Measurements from ENCODE around the gene SSR2. TPM values are rescaled to one million over a fixed set of nuclear protein-coding genes. Genes with fewer than 3 reads are reported as not detected.

SSR2 gene
- total RNA-seq, 2 donors from 2014 or later = 193 TPM

DNA sequence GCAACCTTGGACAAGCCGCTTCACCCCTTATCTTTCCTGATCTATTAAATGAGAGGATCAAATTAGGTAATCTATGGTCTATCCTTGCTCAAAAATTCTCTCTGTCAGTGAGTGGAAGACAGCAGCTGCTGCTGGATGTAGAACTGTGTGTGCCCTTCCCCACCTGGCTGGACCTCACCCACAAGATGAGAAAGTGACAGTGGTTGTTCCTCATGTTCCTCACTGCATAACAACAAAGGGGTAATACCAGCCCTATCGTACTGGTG is 16.9 kb downstream of the SSR2 start:
- Mint-ChIP-seq H3K4me3 (no peak overlapping the region), H3K27ac (no peak overlapping the region), H3K9me3 (no peaks in the 10 kb centered on the region), H3K4me1 (peaks cover 8% of the 10 kb centered on the region), H3K27me3 (ENCODE audit: insufficient read depth) (no peaks in the 10 kb centered on the region), H3K36me3 (ENCODE audit: low read depth) (peaks cover 13% of the 10 kb centered on the region)
- H3K4me1 ChIP-seq (ENCODE audit: control insufficient read depth, insufficient read depth, low read length) = peaks cover 4% of the 10 kb centered on the region
- TF ChIP-seq, protein P1, sequence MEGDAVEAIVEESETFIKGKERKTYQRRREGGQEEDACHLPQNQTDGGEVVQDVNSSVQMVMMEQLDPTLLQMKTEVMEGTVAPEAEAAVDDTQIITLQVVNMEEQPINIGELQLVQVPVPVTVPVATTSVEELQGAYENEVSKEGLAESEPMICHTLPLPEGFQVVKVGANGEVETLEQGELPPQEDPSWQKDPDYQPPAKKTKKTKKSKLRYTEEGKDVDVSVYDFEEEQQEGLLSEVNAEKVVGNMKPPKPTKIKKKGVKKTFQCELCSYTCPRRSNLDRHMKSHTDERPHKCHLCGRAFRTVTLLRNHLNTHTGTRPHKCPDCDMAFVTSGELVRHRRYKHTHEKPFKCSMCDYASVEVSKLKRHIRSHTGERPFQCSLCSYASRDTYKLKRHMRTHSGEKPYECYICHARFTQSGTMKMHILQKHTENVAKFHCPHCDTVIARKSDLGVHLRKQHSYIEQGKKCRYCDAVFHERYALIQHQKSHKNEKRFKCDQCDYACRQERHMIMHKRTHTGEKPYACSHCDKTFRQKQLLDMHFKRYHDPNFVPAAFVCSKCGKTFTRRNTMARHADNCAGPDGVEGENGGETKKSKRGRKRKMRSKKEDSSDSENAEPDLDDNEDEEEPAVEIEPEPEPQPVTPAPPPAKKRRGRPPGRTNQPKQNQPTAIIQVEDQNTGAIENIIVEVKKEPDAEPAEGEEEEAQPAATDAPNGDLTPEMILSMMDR (conservative IDR thresholded peaks at IDR 0.05) = no peak
- H3K27me3 ChIP-seq (ENCODE audit: control insufficient read depth, insufficient read depth, low read length, poor library complexity, severe bottlenecking) = no peaks in the 10 kb centered on the region
- H3K27ac ChIP-seq (ENCODE audit: low read depth, low read length) = no peak overlapping the region
- WGBS, 2 experiments (ENCODE audit: insufficient coverage in 1 of 2, insufficient read length in 1 of 2) = 47% methylated on average over 2 of the region's 2 CpGs; no CpG with 5 or more reads in 1 of the 2 experiments
- H3K9me3 ChIP-seq (ENCODE audit: control insufficient read depth, low read length) = no peaks in the 10 kb centered on the region
- H3K36me3 ChIP-seq (ENCODE audit: control insufficient read depth, insufficient read depth, low read length) = peaks cover 11% of the 10 kb centered on the region
- H3K9ac ChIP-seq (ENCODE audit: extremely low read depth, low read length, poor library complexity, severe bottlenecking) = no peak overlapping the region
- H3K4me3 ChIP-seq (ENCODE audit: low read length) = no peak overlapping the region
- DNase-seq = no peak

DNA sequence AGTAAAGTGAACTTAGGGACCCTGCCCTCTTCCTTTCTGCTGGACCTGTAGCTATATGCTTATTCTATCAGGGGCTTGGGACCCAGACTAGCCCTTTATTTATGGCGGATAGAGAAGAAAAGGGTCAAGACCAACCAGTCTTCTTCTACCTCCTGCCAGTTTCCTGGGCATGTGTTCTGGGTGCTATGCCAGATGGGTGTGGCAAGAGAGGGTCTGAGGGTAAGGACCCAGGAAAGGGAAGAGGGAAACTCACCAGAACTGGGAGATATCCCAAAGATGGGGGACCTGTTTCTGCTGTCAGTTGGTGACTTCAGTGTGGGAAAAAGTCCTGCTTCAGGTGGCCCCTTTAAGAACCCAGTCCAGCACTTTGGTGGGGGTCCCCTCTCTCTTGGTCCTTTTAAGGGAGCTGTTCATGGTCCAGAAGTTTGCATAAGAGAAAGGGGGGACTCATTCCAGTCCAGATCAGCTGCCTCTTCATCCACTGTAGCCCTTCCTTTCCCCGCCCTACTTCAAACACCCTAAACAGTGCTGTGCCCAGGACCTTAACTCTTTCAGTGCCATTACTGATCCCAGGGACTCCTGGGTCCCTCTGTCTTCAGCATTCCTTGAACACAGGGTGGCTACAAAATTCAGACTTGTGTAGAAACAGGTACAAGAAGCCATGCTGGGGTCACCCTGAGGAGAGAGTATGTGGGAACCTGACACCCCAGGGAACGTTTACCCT is 18.4 kb downstream of the SSR2 start:
- TF ChIP-seq, protein P1 (conservative IDR thresholded peaks at IDR 0.05) = no peak

DNA sequence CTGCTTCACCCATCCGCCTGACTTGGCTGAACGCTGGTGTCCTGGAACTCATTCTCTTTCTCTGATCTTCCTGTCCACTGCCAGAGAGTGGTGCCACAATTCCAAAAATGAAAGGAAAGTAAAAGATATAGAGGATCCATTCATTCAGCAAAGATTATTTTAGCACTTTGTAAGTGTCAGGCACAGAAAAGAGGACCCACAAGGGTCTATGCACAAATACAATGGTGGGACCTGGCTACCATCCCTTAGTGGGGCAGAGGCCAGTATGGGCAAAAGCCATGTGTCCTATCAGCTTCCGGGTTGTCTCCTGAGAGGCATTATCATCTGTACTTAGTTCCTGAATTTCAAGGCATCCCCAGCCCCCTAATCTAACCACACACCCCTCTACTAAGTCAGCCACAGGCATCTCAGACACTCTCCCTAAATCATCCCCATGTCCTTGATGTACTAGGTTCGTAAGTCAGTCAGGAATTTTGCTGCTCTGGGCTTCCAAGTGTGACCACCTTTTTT is 19.0 kb downstream of the SSR2 start:
- TF ChIP-seq, protein P1 (conservative IDR thresholded peaks at IDR 0.05) = no peak
- Histone ChIP-seq H3K27me3 (ENCODE audit: control insufficient read depth, insufficient read depth, low read length, poor library complexity, severe bottlenecking) (no peaks in the 10 kb centered on the region), H3K4me3 (ENCODE audit: low read length) (no peak overlapping the region), H3K9ac (ENCODE audit: extremely low read depth, low read length, poor library complexity, severe bottlenecking) (no peak overlapping the region), H3K9me3 (ENCODE audit: control insufficient read depth, low read length) (no peaks in the 10 kb centered on the region), H3K27ac (ENCODE audit: low read depth, low read length) (no peak overlapping the region), H3K4me1 (ENCODE audit: control insufficient read depth, insufficient read depth, low read length) (peaks cover 4% of the 10 kb centered on the region), H3K36me3 (ENCODE audit: control insufficient read depth, insufficient read depth, low read length) (peaks cover 1% of the 10 kb centered on the region)
- Mint-ChIP-seq H3K4me3 (no peak overlapping the region), H3K9me3 (no peaks in the 10 kb centered on the region), H3K36me3 (ENCODE audit: low read depth) (peaks cover 2% of the 10 kb centered on the region), H3K4me1 (peaks cover 8% of the 10 kb centered on the region), H3K27me3 (ENCODE audit: insufficient read depth) (no peaks in the 10 kb centered on the region), H3K27ac (no peak overlapping the region)
- no peak for DNase-seq
- 93 to 96% methylated on average over 3 to 4 of the region's 4 CpGs for WGBS, 2 experiments (ENCODE audit: insufficient coverage in 1 of 2, insufficient read length in 1 of 2)

More for the DNA sequence above, 18.4 kb downstream of the SSR2 start:
- peaks cover 8% of the 10 kb centered on the region for H3K4me1 Mint-ChIP-seq
- no peak overlapping the region for H3K27ac ChIP-seq (ENCODE audit: low read depth, low read length)
- H3K9me3 ChIP-seq (ENCODE audit: control insufficient read depth, low read length) = no peaks in the 10 kb centered on the region
- 77 to 88% methylated on average over 3 of the region's 3 CpGs for WGBS, 2 experiments (ENCODE audit: insufficient coverage in 1 of 2, insufficient read length in 1 of 2)
- H3K9ac ChIP-seq (ENCODE audit: extremely low read depth, low read length, poor library complexity, severe bottlenecking) = no peak overlapping the region
- peaks cover 4% of the 10 kb centered on the region for H3K36me3 ChIP-seq (ENCODE audit: control insufficient read depth, insufficient read depth, low read length)
- H3K36me3 Mint-ChIP-seq (ENCODE audit: low read depth) = peaks cover 7% of the 10 kb centered on the region
- no peaks in the 10 kb centered on the region for H3K27me3 Mint-ChIP-seq (ENCODE audit: insufficient read depth)
- no peak overlapping the region for H3K27ac Mint-ChIP-seq
- no peaks in the 10 kb centered on the region for H3K9me3 Mint-ChIP-seq
- H3K4me3 ChIP-seq (ENCODE audit: low read length) = no peak overlapping the region
- DNase-seq = no peak
- H3K4me3 Mint-ChIP-seq = no peak overlapping the region
- H3K4me1 ChIP-seq (ENCODE audit: control insufficient read depth, insufficient read depth, low read length) = peaks cover 4% of the 10 kb centered on the region
- no peaks in the 10 kb centered on the region for H3K27me3 ChIP-seq (ENCODE audit: control insufficient read depth, insufficient read depth, low read length, poor library complexity, severe bottlenecking)

Data from endodermal cell (in vitro differentiated cells).